ENCODE measurements around the gene NUDT19. TPM values are rescaled to one million over a fixed set of nuclear protein-coding genes. Genes with fewer than 3 reads are reported as not detected.

Gene NUDT19
- total RNA-seq, 1 experiment from 2014 or later = 22.1 TPM

GRCh38 chr19:32748948-32749347 lies 57.3 kb downstream of the NUDT19 start:
- CTCF ChIA-PET = no interaction called here
- no peak for TF ChIP-seq YY1 (IDR thresholded peaks at IDR 0.05; ENCODE audit: extremely low read depth, insufficient replicate concordance, low read depth, low read length)
- no peak for TF ChIP-seq ZNF274 (IDR thresholded peaks at IDR 0.05; ENCODE audit: low read depth, low read length)
- TF ChIP-seq ZBTB33 (IDR thresholded peaks at IDR 0.05; ENCODE audit: extremely low read depth, insufficient replicate concordance, low read length) = no peak
- no peak for TF ChIP-seq CEBPB (IDR thresholded peaks at IDR 0.05; ENCODE audit: low read depth)
- no peak for TF ChIP-seq CBX3 (IDR thresholded peaks at IDR 0.05; ENCODE audit: low read depth)
- TF ChIP-seq RAD21 (IDR thresholded peaks at IDR 0.05; ENCODE audit: low read depth) = no peak
- no peak for TF ChIP-seq SRF (IDR thresholded peaks at IDR 0.05; ENCODE audit: low read depth)
- no peak for TF ChIP-seq SP1 (IDR thresholded peaks at IDR 0.05; ENCODE audit: low read depth)
- no peak for TF ChIP-seq ELF1 (IDR thresholded peaks at IDR 0.05; ENCODE audit: borderline replicate concordance, low read depth)
- no peak for TF ChIP-seq POLR2A (IDR thresholded peaks at IDR 0.05; ENCODE audit: borderline replicate concordance, extremely low read depth, insufficient read depth, insufficient read length)
- H3K4me2 ChIP-seq (ENCODE audit: low read length) = no peak overlapping the region
- no peaks in the 10 kb centered on the region for H3K79me2 ChIP-seq (ENCODE audit: insufficient read depth, low read length)
- H3K4me3 ChIP-seq (replicated peaks in 1 of 2; ENCODE audit: low read depth in 1 of 2, low read length in 2 of 2) = no peak overlapping the region
- H3K36me3 ChIP-seq (ENCODE audit: control insufficient read depth in 1 of 2, insufficient read depth in 2 of 2, low read length in 2 of 2) = no peaks in the 10 kb centered on the region
- peaks cover 0 to 5% of the 10 kb centered on the region in 2 experiments; a peak in 2 of 4 replicates for H3K4me1 ChIP-seq (ENCODE audit: control insufficient read depth in 1 of 2, insufficient read depth in 2 of 2, low read length in 2 of 2)
- no peak overlapping the region for H2AFZ ChIP-seq (ENCODE audit: low read depth, low read length, poor library complexity, severe bottlenecking)
- no peak overlapping the region for H3K9ac ChIP-seq (ENCODE audit: low read length)
- POLR2A ChIA-PET = no interaction called here
- no peaks in the 10 kb centered on the region for H3K9me3 ChIP-seq (ENCODE audit: control insufficient read depth in 1 of 2, insufficient read depth in 1 of 2, low read depth in 1 of 2, low read length in 2 of 2)
- H3K27ac ChIP-seq (ENCODE audit: low read depth, low read length) = no peak overlapping the region
- intact Hi-C loops (cut with micrococcal nuclease) = no loop called here
- H3K9me2 ChIP-seq (ENCODE audit: insufficient read depth) = no peaks in the 10 kb centered on the region
- DNase-seq (ENCODE audit: low read depth, low spot score) = no peak
- H4K20me1 ChIP-seq (ENCODE audit: insufficient read depth) = no peaks in the 10 kb centered on the region
- no peaks in the 10 kb centered on the region for H3K27me3 ChIP-seq (ENCODE audit: insufficient read depth, low read length)
- peak; percentile 31; the same call in 1 of the 2 replicates for ATAC-seq
- no TSS peak for BruUV-seq (replicated peaks)
- RAD21 ChIA-PET (ENCODE audit: low non-redundant PET in 1 of 2, low total read pairs in 2 of 2, uncharacterized antibody in 2 of 2, unreplicated experiment in 2 of 2) = no interaction called here
